Endodermal cell (in vitro differentiated cells): Measurements from ENCODE around the gene FOXC2. TPM values are rescaled to one million over a fixed set of nuclear protein-coding genes. Genes with fewer than 3 reads are reported as not detected.

Experiments
- DNase-seq: peaks from one replicate; pipeline ENCODE4 v3.0.0-alpha.2; 2017
- H3K27ac ChIP-seq: 2 replicates; pipeline ENCODE4 v1.5.1; 2013; ENCODE audit warnings: mild to moderate bottlenecking, low read depth, low read length, moderate library complexity
- H3K27me3 ChIP-seq: 2 replicates; pipeline ENCODE4 v1.6.1; 2013; ENCODE audit warnings: mild to moderate bottlenecking, low read length, moderate library complexity; ENCODE audit not compliant: insufficient read depth, control insufficient read depth, poor library complexity, severe bottlenecking
- H3K36me3 ChIP-seq: 2 replicates; pipeline ENCODE4 v1.7.0; 2013; ENCODE audit warnings: mild to moderate bottlenecking, low read length, moderate library complexity; ENCODE audit not compliant: control insufficient read depth, insufficient read depth
- H3K4me1 ChIP-seq: one replicate; pipeline ENCODE4 v1.7.0; 2013; ENCODE audit warnings: low read length; ENCODE audit not compliant: control insufficient read depth, insufficient read depth
- H3K4me3 ChIP-seq: 2 replicates; pipeline ENCODE4 v1.5.1; 2013; ENCODE audit warnings: mild to moderate bottlenecking, low read length, moderate library complexity
- H3K9ac ChIP-seq: 2 replicates; pipeline ENCODE4 v1.6.1; 2013; ENCODE audit warnings: mild to moderate bottlenecking, low read length, moderate library complexity; ENCODE audit not compliant: poor library complexity, severe bottlenecking; ENCODE audit errors: extremely low read depth
- H3K9me3 ChIP-seq: 2 replicates; pipeline ENCODE4 v1.6.1; 2013; ENCODE audit warnings: mild to moderate bottlenecking, low read length, moderate library complexity; ENCODE audit not compliant: control insufficient read depth
- H3K27ac Mint-ChIP-seq: 2 replicates; pipeline ENCODE4 v1.8.0; 2020; ENCODE audit warnings: mixed read lengths
- H3K27me3 Mint-ChIP-seq: 2 replicates; pipeline ENCODE4 v1.8.0; 2021; ENCODE audit warnings: mild to moderate bottlenecking, mixed read lengths; ENCODE audit not compliant: insufficient read depth
- H3K36me3 Mint-ChIP-seq: 2 replicates; pipeline ENCODE4 v1.8.0; 2020; ENCODE audit warnings: low read depth, mixed read lengths
- H3K4me1 Mint-ChIP-seq: 2 replicates; pipeline ENCODE4 v1.8.0; 2020; ENCODE audit warnings: mixed read lengths
- H3K4me3 Mint-ChIP-seq: 2 replicates; pipeline ENCODE4 v1.8.0; 2020; ENCODE audit warnings: mild to moderate bottlenecking, moderate library complexity, mixed read lengths
- H3K9me3 Mint-ChIP-seq: 2 replicates; pipeline ENCODE4 v1.8.0; 2020; ENCODE audit warnings: mild to moderate bottlenecking, mixed read lengths
- WGBS, 2 experiments: methylation state at CpG; one replicate each; pipeline versions ENCODE4 v1.1.5 to v1.1.7; 2013; ENCODE audit warnings: missing lambda C conversion rate in 2 of 2, mixed read lengths in 1 of 2; ENCODE audit not compliant: insufficient coverage in 1 of 2, insufficient read length in 1 of 2; 5-methylcytosine and 5-hydroxymethylcytosine counted together
- total RNA-seq, 2 donors: library from RNA; stranded (reverse); fragmentation: NEBNext Ultra II Directional in 1 of 2; extraction: Animal tissue kit (Norgen Biotek cat#: 25700) in 1 of 2; gene quantifications; 2 replicates in 1 of 2; 3 replicates in 1 of 2; pipeline ENCODE4 v1.2.1, GENCODE V29; 2021
- TF ChIP-seq, protein P1 (sequence below): fragments of 200-600 bp; sonication (generic); conservative IDR thresholded peaks from 2 replicates; pipeline ENCODE4 v1.5.0; 2021; ENCODE audit warnings: antibody characterized with exemption, mild to moderate bottlenecking

The FOXC2 gene
- total RNA-seq, 2 donors from 2014 or later = 0.20 TPM; not detected in 1

DNA sequence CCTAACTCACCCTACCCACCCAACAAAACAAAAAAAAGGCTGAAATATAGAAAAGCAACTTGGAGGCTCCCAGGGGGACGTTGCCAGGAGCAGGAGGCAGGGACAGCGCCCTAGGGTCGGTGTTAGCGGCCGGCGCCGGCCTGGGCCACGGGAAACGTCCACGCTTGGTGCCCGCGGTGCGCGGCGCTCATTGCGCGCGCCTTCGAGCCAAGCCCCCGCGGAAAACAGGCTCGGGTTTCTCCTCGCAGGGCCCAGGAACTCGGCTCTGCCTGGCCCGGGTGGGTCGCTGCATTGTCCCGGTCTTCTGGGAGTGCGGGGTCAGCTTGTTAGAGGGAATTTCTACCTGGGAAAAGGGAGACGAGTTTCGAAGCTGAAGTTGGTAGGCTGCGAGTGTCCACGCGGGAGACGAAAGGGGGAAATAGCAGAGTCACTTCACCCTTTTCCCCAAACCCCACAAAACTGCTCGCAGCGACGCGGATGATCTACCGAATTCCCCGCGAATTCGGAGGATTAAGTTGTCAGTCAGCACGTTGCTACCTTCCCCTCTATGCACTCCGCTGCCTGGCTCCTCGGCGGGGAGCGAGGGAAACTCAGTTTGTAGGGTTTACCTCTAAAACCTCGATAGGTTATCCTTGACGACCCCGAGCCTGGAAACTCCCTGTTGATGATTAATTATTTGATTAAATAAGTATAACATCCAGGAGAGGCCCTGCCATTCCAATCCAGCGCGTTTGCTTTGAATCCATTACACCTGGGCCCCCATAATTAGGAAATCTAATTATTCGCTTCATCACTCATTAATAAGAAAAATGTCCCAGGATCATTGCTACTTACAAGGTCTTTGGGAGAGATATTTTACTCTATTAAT, 751 bp upstream of the FOXC2 start:
- Mint-ChIP-seq H3K4me3 (peak overlapping the region; percentile 27), H3K9me3 (peaks cover 2% of the 10 kb centered on the region), H3K27me3 (peaks cover 82% of the 10 kb centered on the region), H3K4me1 (peaks cover 19% of the 10 kb centered on the region), H3K36me3 (no peaks in the 10 kb centered on the region), H3K27ac (no peak overlapping the region)
- Histone ChIP-seq H3K9ac (no peak overlapping the region), H3K36me3 (no peaks in the 10 kb centered on the region), H3K4me3 (peak overlapping the region; percentile 24), H3K27me3 (peaks cover 82% of the 10 kb centered on the region), H3K9me3 (no peaks in the 10 kb centered on the region), H3K4me1 (peaks cover 4% of the 10 kb centered on the region), H3K27ac (no peak overlapping the region)
- TF ChIP-seq, protein P1, sequence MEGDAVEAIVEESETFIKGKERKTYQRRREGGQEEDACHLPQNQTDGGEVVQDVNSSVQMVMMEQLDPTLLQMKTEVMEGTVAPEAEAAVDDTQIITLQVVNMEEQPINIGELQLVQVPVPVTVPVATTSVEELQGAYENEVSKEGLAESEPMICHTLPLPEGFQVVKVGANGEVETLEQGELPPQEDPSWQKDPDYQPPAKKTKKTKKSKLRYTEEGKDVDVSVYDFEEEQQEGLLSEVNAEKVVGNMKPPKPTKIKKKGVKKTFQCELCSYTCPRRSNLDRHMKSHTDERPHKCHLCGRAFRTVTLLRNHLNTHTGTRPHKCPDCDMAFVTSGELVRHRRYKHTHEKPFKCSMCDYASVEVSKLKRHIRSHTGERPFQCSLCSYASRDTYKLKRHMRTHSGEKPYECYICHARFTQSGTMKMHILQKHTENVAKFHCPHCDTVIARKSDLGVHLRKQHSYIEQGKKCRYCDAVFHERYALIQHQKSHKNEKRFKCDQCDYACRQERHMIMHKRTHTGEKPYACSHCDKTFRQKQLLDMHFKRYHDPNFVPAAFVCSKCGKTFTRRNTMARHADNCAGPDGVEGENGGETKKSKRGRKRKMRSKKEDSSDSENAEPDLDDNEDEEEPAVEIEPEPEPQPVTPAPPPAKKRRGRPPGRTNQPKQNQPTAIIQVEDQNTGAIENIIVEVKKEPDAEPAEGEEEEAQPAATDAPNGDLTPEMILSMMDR = no peak
- DNase-seq = peak; percentile 76
- WGBS, 2 experiments = 2 to 3% methylated on average over 29 to 51 of the region's 53 CpGs

DNA sequence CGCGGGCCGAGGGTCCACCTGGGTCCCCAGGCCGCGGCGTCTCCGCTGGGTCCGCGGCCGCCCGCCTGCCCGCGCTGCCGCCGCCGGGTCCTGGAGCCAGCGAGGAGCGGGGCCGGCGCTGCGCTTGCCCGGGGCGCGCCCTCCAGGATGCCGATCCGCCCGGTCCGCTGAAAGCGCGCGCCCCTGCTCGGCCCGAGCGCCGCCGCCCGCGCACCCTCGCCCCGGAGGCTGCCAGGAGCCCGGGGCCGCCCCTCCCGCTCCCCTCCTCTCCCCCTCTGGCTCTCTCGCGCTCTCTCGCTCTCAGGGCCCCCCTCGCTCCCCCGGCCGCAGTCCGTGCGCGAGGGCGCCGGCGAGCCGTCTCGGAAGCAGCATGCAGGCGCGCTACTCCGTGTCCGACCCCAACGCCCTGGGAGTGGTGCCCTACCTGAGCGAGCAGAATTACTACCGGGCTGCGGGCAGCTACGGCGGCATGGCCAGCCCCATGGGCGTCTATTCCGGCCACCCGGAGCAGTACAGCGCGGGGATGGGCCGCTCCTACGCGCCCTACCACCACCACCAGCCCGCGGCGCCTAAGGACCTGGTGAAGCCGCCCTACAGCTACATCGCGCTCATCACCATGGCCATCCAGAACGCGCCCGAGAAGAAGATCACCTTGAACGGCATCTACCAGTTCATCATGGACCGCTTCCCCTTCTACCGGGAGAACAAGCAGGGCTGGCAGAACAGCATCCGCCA, 504 bp downstream of the FOXC2 start:
- H3K27me3 ChIP-seq = peaks cover 89% of the 10 kb centered on the region
- Mint-ChIP-seq H3K4me1 (peaks cover 25% of the 10 kb centered on the region), H3K27me3 (peaks cover 92% of the 10 kb centered on the region), H3K27ac (no peak overlapping the region), H3K36me3 (no peaks in the 10 kb centered on the region), H3K9me3 (peaks cover 2% of the 10 kb centered on the region), H3K4me3 (peak overlapping the region; percentile 42)
- TF ChIP-seq, protein P1 = no peak
- no peak overlapping the region for H3K9ac ChIP-seq
- 1% methylated on average over 12 to 88 of the region's 88 CpGs for WGBS, 2 experiments
- H3K9me3 ChIP-seq = no peaks in the 10 kb centered on the region
- H3K27ac ChIP-seq = no peak overlapping the region
- DNase-seq = peak; percentile 82
- no peaks in the 10 kb centered on the region for H3K36me3 ChIP-seq
- no peak overlapping the region for H3K4me3 ChIP-seq
- H3K4me1 ChIP-seq = peaks cover 4% of the 10 kb centered on the region

DNA sequence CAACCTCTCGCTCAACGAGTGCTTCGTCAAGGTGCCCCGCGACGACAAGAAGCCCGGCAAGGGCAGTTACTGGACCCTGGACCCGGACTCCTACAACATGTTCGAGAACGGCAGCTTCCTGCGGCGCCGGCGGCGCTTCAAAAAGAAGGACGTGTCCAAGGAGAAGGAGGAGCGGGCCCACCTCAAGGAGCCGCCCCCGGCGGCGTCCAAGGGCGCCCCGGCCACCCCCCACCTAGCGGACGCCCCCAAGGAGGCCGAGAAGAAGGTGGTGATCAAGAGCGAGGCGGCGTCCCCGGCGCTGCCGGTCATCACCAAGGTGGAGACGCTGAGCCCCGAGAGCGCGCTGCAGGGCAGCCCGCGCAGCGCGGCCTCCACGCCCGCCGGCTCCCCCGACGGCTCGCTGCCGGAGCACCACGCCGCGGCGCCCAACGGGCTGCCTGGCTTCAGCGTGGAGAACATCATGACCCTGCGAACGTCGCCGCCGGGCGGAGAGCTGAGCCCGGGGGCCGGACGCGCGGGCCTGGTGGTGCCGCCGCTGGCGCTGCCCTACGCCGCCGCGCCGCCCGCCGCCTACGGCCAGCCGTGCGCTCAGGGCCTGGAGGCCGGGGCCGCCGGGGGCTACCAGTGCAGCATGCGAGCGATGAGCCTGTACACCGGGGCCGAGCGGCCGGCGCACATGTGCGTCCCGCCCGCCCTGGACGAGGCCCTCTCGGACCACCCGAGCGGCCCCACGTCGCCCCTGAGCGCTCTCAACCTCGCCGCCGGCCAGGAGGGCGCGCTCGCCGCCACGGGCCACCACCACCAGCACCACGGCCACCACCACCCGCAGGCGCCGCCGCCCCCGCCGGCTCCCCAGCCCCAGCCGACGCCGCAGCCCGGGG, 1.3 kb downstream of the FOXC2 start:
- Mint-ChIP-seq H3K4me1 (peaks cover 27% of the 10 kb centered on the region), H3K9me3 (peaks cover under 1% of the 10 kb centered on the region), H3K36me3 (no peaks in the 10 kb centered on the region), H3K4me3 (peak overlapping the region; percentile 42), H3K27ac (no peak overlapping the region), H3K27me3 (peaks cover 92% of the 10 kb centered on the region)
- WGBS, 2 experiments = 2 to 3% methylated on average over 22 to 116 of the region's 116 CpGs
- Histone ChIP-seq H3K4me1 (peaks cover 4% of the 10 kb centered on the region), H3K36me3 (no peaks in the 10 kb centered on the region), H3K27ac (no peak overlapping the region), H3K4me3 (no peak overlapping the region), H3K27me3 (peaks cover 96% of the 10 kb centered on the region), H3K9ac (no peak overlapping the region), H3K9me3 (no peaks in the 10 kb centered on the region)
- TF ChIP-seq, protein P1 = no peak
- DNase-seq = peak; percentile 76
